CD14-positive monocyte (primary cell): Measurements from ENCODE around the gene SRD5A3. TPM values are rescaled to one million over a fixed set of nuclear protein-coding genes. Genes with fewer than 3 reads are reported as not detected.

Experiments used
- DNase-seq, 3 donors: peaks; one replicate each; pipeline ENCODE4 v3.0.0-alpha.2; 2011 to 2022
- H2AFZ ChIP-seq: 2 replicates; pipeline ENCODE4 v1.6.0; 2012; ENCODE audit warnings: mild to moderate bottlenecking, low read depth, low read length, inconsistent platforms; ENCODE audit not compliant: insufficient read depth, poor library complexity, severe bottlenecking
- H3K27ac ChIP-seq, 2 donors: 1 replicate in 1 of 2; 2 replicates in 1 of 2; pipeline ENCODE4 v1.5.1; 2012 to 2013; ENCODE audit warnings: low read length in 2 of 2, control low read depth in 1 of 2, inconsistent platforms in 1 of 2, low read depth in 1 of 2, mild to moderate bottlenecking in 1 of 2
- H3K27me3 ChIP-seq, 2 donors: one replicate each; pipeline versions ENCODE4 v1.6.0 to v1.6.1; 2011 to 2013; ENCODE audit warnings: low read length in 2 of 2; ENCODE audit not compliant: control insufficient read depth in 2 of 2, insufficient read depth in 2 of 2
- H3K36me3 ChIP-seq, 2 donors: replicated peaks in 1 of 2; 1 replicate in 1 of 2; 2 replicates in 1 of 2; pipeline versions ENCODE4 v1.5.1 to v1.6.1; 2012 to 2013; ENCODE audit warnings: low read length in 2 of 2, control low read depth in 1 of 2, inconsistent platforms in 1 of 2, mild to moderate bottlenecking in 1 of 2; ENCODE audit not compliant: insufficient read depth in 2 of 2, control insufficient read depth in 1 of 2
- H3K4me1 ChIP-seq, 2 donors: 1 replicate in 1 of 2; 2 replicates in 1 of 2; pipeline versions ENCODE4 v1.5.1 to v1.6.1; 2012 to 2013; ENCODE audit warnings: low read length in 2 of 2, control low read depth in 1 of 2, inconsistent platforms in 1 of 2, mild to moderate bottlenecking in 1 of 2, moderate library complexity in 1 of 2; ENCODE audit not compliant: insufficient read depth in 2 of 2, control insufficient read depth in 1 of 2
- H3K4me2 ChIP-seq: replicated peaks from 2 replicates; pipeline ENCODE3; 2012; ENCODE audit warnings: low read length, moderate library complexity, mild to moderate bottlenecking; ENCODE audit not compliant: poor library complexity, severe bottlenecking; ENCODE audit errors: extremely low read depth
- H3K4me3 ChIP-seq, 3 experiments: fragments of 200-600 bp in 1 of 3; sonication (generic) in 1 of 3; replicated peaks in 1 of 3; 1 replicate in 2 of 3; 2 replicates in 1 of 3; pipeline ENCODE4 v1.5.1; 2011 to 2013; ENCODE audit warnings: low read length in 3 of 3, mild to moderate bottlenecking in 3 of 3, control low read depth in 2 of 3, low read depth in 2 of 3, inconsistent platforms in 1 of 3, moderate library complexity in 1 of 3
- H3K79me2 ChIP-seq: 2 replicates; pipeline ENCODE4 v1.6.0; 2012; ENCODE audit warnings: mild to moderate bottlenecking, control low read depth, inconsistent platforms, low read length, moderate library complexity; ENCODE audit not compliant: insufficient read depth
- H3K9ac ChIP-seq: 2 replicates; pipeline ENCODE4 v1.6.0; 2017; ENCODE audit warnings: low read length, mild to moderate bottlenecking; ENCODE audit not compliant: insufficient read depth, poor library complexity, severe bottlenecking
- H3K9me3 ChIP-seq, 2 donors: replicated peaks in 1 of 2; 1 replicate in 1 of 2; 2 replicates in 1 of 2; pipeline versions ENCODE4 v1.5.1 to v1.6.1; 2012 to 2013; ENCODE audit warnings: low read length in 2 of 2, control low read depth in 1 of 2; ENCODE audit not compliant: control insufficient read depth in 1 of 2, insufficient read depth in 1 of 2
- H4K20me1 ChIP-seq: 2 replicates; pipeline ENCODE4 v1.6.0; 2012; ENCODE audit warnings: mild to moderate bottlenecking, low read length, control low read depth, moderate library complexity; ENCODE audit not compliant: insufficient read depth
- H3K27ac Mint-ChIP-seq, 7 donors: one replicate each; pipeline ENCODE4 v1.8.0; 2020; ENCODE audit warnings: mild to moderate bottlenecking in 7 of 7, mixed read lengths in 7 of 7, moderate library complexity in 6 of 7, inconsistent platforms in 2 of 7
- H3K27me3 Mint-ChIP-seq, 3 donors: one replicate each; pipeline ENCODE4 v1.8.0; 2021 to 2022; ENCODE audit warnings: low read depth in 3 of 3, mild to moderate bottlenecking in 3 of 3, mixed read lengths in 3 of 3, moderate library complexity in 3 of 3, inconsistent platforms in 1 of 3
- H3K36me3 Mint-ChIP-seq, 2 donors: one replicate each; pipeline ENCODE4 v1.8.0; 2020; ENCODE audit warnings: mixed read lengths in 2 of 2, inconsistent platforms in 1 of 2, mild to moderate bottlenecking in 1 of 2
- H3K4me1 Mint-ChIP-seq: one replicate; pipeline ENCODE4 v1.8.0; 2020; ENCODE audit warnings: mild to moderate bottlenecking, mixed read lengths
- H3K4me3 Mint-ChIP-seq, 2 donors: one replicate each; pipeline ENCODE4 v1.8.0; 2020; ENCODE audit warnings: mild to moderate bottlenecking in 2 of 2, mixed read lengths in 2 of 2, moderate library complexity in 1 of 2
- H3K9me3 Mint-ChIP-seq, 7 donors: one replicate each; pipeline ENCODE4 v1.8.0; 2020 to 2022; ENCODE audit warnings: mixed read lengths in 7 of 7, mild to moderate bottlenecking in 6 of 7, moderate library complexity in 6 of 7, inconsistent platforms in 2 of 7
- CTCF ChIP-seq: fragments of 200-600 bp; IDR thresholded peaks from one replicate; pipeline ENCODE4 v1.8.0; 2022; ENCODE audit warnings: antibody characterized with exemption, mild to moderate bottlenecking
- WGBS: methylation state at CpG from one replicate; pipeline ENCODE4 v1.1.5; 2013; ENCODE audit warnings: missing lambda C conversion rate; ENCODE audit not compliant: insufficient coverage; 5-methylcytosine and 5-hydroxymethylcytosine counted together
- intact Hi-C, 2 donors: fragments of 100-400 bp; cut with micrococcal nuclease; formaldehyde crosslinking; loops; one replicate each; pipeline versions ENCODE4 v1.15.0 to v1.15.1; 2023
- polyA plus RNA-seq, 3 donors: library from polyadenylated mRNA; depleted of rRNA in 1 of 3; unstranded in 2 of 3; stranded (reverse) in 1 of 3; fragments of 300-500 nt in 2 of 3; fragments of >200 nt in 1 of 3; fragmentation: Illumina TruSeq in 2 of 3; gene quantifications; 1 replicate in 2 of 3; 2 replicates in 1 of 3; pipeline ENCODE4 v1.2.3, GENCODE V29; 2012 to 2021

SRD5A3 gene
- polyA plus RNA-seq, 3 donors, result 5.9 to 26.2 (median 16.2) TPM

DNA sequence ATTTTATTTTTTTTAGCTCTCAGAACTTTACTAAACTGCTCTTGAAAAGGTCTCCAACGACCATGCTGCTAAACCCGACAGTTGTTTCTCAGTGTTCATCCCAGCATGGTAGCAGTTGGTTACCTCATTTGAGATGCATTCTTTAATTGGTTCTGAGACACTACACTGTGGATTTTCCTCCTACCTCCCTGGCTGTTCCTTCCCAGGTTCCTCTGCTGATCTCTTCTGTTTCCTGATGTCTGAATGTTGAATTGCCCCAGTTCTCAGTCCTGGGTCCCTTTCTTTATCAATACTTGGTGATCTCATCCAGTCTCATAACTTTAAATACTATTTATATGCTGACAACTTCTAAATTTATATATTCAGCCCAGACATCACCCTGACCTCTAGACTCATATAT, 30.7 kb downstream of the SRD5A3 start:
- Histone ChIP-seq H4K20me1 (no peaks in the 10 kb centered on the region), H3K4me2 (no peak overlapping the region), H3K27me3 (no peaks in the 10 kb centered on the region), H3K36me3 (no peaks in the 10 kb centered on the region), H3K79me2 (no peaks in the 10 kb centered on the region), H3K9me3 (no peaks in the 10 kb centered on the region), H3K4me3 (no peak overlapping the region), H2AFZ (no peak overlapping the region), H3K4me1 (no peaks in the 10 kb centered on the region), H3K9ac (no peak overlapping the region), H3K27ac (no peak overlapping the region)
- no peak overlapping the region for H3K4me3 Mint-ChIP-seq
- DNase-seq, result no peak
- intact Hi-C loops, result no loop called here
- H3K9me3 Mint-ChIP-seq, result peaks cover 0 to 4% (median 0%) of the 10 kb centered on the region in 7 donors
- no peaks in the 10 kb centered on the region for H3K4me1 Mint-ChIP-seq
- peak overlapping the region in 1 of 7 donors; percentile 28 for H3K27ac Mint-ChIP-seq
- WGBS, result 100% methylated on average over 1 of the region's 2 CpGs
- H3K27me3 Mint-ChIP-seq, result peaks cover 0 to 2% (median 0%) of the 10 kb centered on the region in 3 donors
- peaks cover 0 to 4% of the 10 kb centered on the region in 2 donors for H3K36me3 Mint-ChIP-seq
- no peak for TF ChIP-seq CTCF

GRCh38 chr4:55378617-55379467, 32.8 kb downstream of the SRD5A3 start:
- Histone ChIP-seq H3K27ac (no peak overlapping the region), H3K79me2 (no peaks in the 10 kb centered on the region), H3K27me3 (no peaks in the 10 kb centered on the region), H3K4me1 (no peaks in the 10 kb centered on the region), H4K20me1 (no peaks in the 10 kb centered on the region), H3K36me3 (no peaks in the 10 kb centered on the region), H3K9ac (no peak overlapping the region), H2AFZ (no peak overlapping the region), H3K9me3 (no peaks in the 10 kb centered on the region), H3K4me2 (no peak overlapping the region), H3K4me3 (no peak overlapping the region)
- DNase-seq, result no peak
- peaks cover 0 to 4% of the 10 kb centered on the region in 2 donors for H3K36me3 Mint-ChIP-seq
- peaks cover 0 to 2% (median 0%) of the 10 kb centered on the region in 3 donors for H3K27me3 Mint-ChIP-seq
- H3K9me3 Mint-ChIP-seq, result peaks cover 0 to 4% (median 0%) of the 10 kb centered on the region in 7 donors
- peaks cover 2% of the 10 kb centered on the region for H3K4me1 Mint-ChIP-seq
- WGBS, result 92% methylated on average over 4 of the region's 13 CpGs
- H3K27ac Mint-ChIP-seq, result peak overlapping the region in 1 of 7 donors; percentile 30
- no peak for TF ChIP-seq CTCF
- H3K4me3 Mint-ChIP-seq, result no peak overlapping the region
- intact Hi-C loops, result no loop called here
